CD4-positive, alpha-beta T cell (primary cell): ENCODE data around the gene PPP4R4. TPM values are rescaled to one million over a fixed set of nuclear protein-coding genes. Genes with fewer than 3 reads are reported as not detected.

Experiments used
- ATAC-seq: fragments of 200-7000 bp; cut with Tn5 transposase; one replicate; pipeline ENCODE4 v1.10.0; 2022; ENCODE audit warnings: mild to moderate bottlenecking; ENCODE audit not compliant: poor library complexity
- CTCF ChIA-PET: fragments of 350-600 bp; sonication (Branson Sonifier 250); formaldehyde crosslinking; loops from one replicate; lab custom pipeline; 2021; ENCODE audit warnings: antibody characterized with exemption, inconsistent platforms; lab: Charles Lee
- POLR2A ChIA-PET: fragments of 350-600 bp; sonication (Branson Sonifier 250); formaldehyde crosslinking; loops from one replicate; lab custom pipeline; 2021; ENCODE audit warnings: antibody characterized with exemption, inconsistent platforms; lab: Charles Lee
- DNase-seq, 14 experiments: peaks; one replicate each; pipeline ENCODE4 v3.0.0-alpha.2; 2013 to 2020; ENCODE audit warnings: mixed read lengths in 2 of 14
- H3K27ac ChIP-seq, 2 donors: one replicate each; pipeline versions ENCODE4 v1.5.1 to v1.7.0; 2013; ENCODE audit warnings: low read length in 2 of 2, low read depth in 1 of 2, mild to moderate bottlenecking in 1 of 2
- H3K27me3 ChIP-seq, 2 experiments: 1 replicate in 1 of 2; 2 replicates in 1 of 2; pipeline versions ENCODE4 v1.6.1 to v1.7.0; 2013; ENCODE audit warnings: low read length in 2 of 2, control low read depth in 1 of 2, mild to moderate bottlenecking in 1 of 2, moderate library complexity in 1 of 2; ENCODE audit not compliant: insufficient read depth in 2 of 2, control insufficient read depth in 1 of 2
- H3K36me3 ChIP-seq: one replicate; pipeline ENCODE4 v1.6.1; 2013; ENCODE audit warnings: low read length, control low read depth; ENCODE audit not compliant: insufficient read depth
- H3K4me1 ChIP-seq: one replicate; pipeline ENCODE4 v1.6.1; 2013; ENCODE audit warnings: low read length, control low read depth; ENCODE audit not compliant: insufficient read depth
- H3K4me3 ChIP-seq: one replicate; pipeline ENCODE4 v1.5.1; 2013; ENCODE audit warnings: mild to moderate bottlenecking, low read length, moderate library complexity
- H3K9me3 ChIP-seq, 2 experiments: 1 replicate in 1 of 2; 2 replicates in 1 of 2; pipeline versions ENCODE4 v1.6.1 to v1.7.0; 2013; ENCODE audit warnings: low read length in 2 of 2, mild to moderate bottlenecking in 2 of 2, control low read depth in 1 of 2, moderate library complexity in 1 of 2; ENCODE audit not compliant: control insufficient read depth in 1 of 2, insufficient read depth in 1 of 2
- H3K27ac Mint-ChIP-seq: one replicate; pipeline ENCODE4 v1.8.0; 2020; ENCODE audit warnings: mixed read lengths
- H3K27me3 Mint-ChIP-seq: one replicate; pipeline ENCODE4 v1.8.0; 2021; ENCODE audit warnings: mixed read lengths
- H3K36me3 Mint-ChIP-seq: one replicate; pipeline ENCODE4 v1.8.0; 2021; ENCODE audit warnings: low read depth, mixed read lengths
- H3K4me1 Mint-ChIP-seq: one replicate; pipeline ENCODE4 v1.8.0; 2021; ENCODE audit warnings: low read depth, mixed read lengths
- H3K4me3 Mint-ChIP-seq: one replicate; pipeline ENCODE4 v1.8.0; 2020; ENCODE audit warnings: mild to moderate bottlenecking, mixed read lengths
- H3K9me3 Mint-ChIP-seq: one replicate; pipeline ENCODE4 v1.8.0; 2020; ENCODE audit warnings: mixed read lengths
- intact Hi-C, 2 experiments: fragments of 100-400 bp; cut with DNase I in 1 of 2; cut with micrococcal nuclease in 1 of 2; formaldehyde crosslinking; loops; one replicate each; pipeline versions ENCODE4 v1.15.1 to v1.9.0; 2023 to 2025; cut with DNase I, micrococcal nuclease
- total RNA-seq, 174 experiments: library from RNA in 2 of 174; stranded (reverse) in 2 of 174; gene quantifications; one replicate each; pipeline ENCODE4 v1.2.3 and lab custom pipeline; 2021 to 2026
- TF ChIP-seq, protein P1 (sequence below): fragments of 200-600 bp; IDR thresholded peaks from one replicate; pipeline ENCODE4 v1.8.0; 2022; ENCODE audit warnings: antibody characterized with exemption, mild to moderate bottlenecking

PPP4R4 gene
- total RNA-seq, 2 experiments from 2014 or later = 3.5 to 4.3 TPM

DNA sequence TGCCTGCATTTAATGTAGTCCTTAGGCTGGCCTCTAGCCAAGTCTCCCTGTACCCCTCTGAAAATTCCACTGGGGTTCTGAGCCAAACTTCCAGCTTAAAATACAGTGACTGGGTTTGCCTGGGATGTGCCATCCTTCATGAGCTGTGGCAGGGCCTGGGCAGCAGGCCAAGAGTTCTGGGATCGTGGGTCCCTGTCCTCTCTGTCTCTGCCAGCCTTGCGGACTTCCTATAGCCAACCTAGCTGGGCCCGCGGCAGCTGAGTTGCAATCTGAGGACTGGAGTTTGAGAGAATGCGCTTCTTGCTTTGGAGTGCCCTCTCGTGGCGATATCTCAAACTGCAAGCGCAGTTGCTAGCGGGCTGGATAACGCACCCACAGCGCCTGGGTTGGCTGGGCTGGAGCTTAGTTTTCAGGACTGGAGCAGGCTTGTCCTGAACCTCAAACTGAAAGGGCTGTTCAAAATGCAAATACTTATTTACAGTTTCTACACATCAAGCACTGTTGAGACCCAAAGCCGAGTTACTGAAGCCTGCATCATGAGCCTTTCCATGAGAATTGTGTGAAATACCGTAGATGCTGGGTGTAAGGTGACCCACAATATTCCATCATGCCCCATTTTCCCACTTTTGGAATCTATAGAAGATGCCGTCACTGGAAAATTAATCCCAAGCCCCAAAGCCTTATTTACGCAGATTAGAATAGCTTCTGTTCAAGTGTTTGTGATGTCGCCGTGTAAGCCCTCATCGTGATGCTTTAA lies 37.4 kb upstream of the PPP4R4 start:
- Mint-ChIP-seq H3K4me3 (no peak overlapping the region), H3K9me3 (no peaks in the 10 kb centered on the region), H3K27me3 (peaks cover 10% of the 10 kb centered on the region), H3K4me1 (no peaks in the 10 kb centered on the region), H3K27ac (no peak overlapping the region), H3K36me3 (no peaks in the 10 kb centered on the region)
- Histone ChIP-seq H3K27me3 (peaks cover 0 to 3% of the 10 kb centered on the region in 2 experiments), H3K4me3 (no peak overlapping the region), H3K9me3 (peaks cover 4 to 9% of the 10 kb centered on the region in 2 experiments), H3K27ac (no peak overlapping the region), H3K36me3 (no peaks in the 10 kb centered on the region), H3K4me1 (peaks cover 4% of the 10 kb centered on the region)
- TF ChIP-seq, protein P1, sequence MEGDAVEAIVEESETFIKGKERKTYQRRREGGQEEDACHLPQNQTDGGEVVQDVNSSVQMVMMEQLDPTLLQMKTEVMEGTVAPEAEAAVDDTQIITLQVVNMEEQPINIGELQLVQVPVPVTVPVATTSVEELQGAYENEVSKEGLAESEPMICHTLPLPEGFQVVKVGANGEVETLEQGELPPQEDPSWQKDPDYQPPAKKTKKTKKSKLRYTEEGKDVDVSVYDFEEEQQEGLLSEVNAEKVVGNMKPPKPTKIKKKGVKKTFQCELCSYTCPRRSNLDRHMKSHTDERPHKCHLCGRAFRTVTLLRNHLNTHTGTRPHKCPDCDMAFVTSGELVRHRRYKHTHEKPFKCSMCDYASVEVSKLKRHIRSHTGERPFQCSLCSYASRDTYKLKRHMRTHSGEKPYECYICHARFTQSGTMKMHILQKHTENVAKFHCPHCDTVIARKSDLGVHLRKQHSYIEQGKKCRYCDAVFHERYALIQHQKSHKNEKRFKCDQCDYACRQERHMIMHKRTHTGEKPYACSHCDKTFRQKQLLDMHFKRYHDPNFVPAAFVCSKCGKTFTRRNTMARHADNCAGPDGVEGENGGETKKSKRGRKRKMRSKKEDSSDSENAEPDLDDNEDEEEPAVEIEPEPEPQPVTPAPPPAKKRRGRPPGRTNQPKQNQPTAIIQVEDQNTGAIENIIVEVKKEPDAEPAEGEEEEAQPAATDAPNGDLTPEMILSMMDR = peak; percentile 91
- ATAC-seq = peak; percentile 95
- POLR2A ChIA-PET = interaction anchor here (0.9 to 2.3 kb wide), 9 partner anchors 9 to 110 kb away, joined by 3 to 13 read pairs (median 7); partner anchors contain the start of genes DDX24, IFI27L1 and OTUB2
- CTCF ChIA-PET = interaction anchor here (0.6 to 2.8 kb wide), 24 partner anchors 10 to 197 kb away, joined by 3 to 45 read pairs (median 4); partner anchors contain the start of genes DDX24, IFI27L1 and OTUB2
- peak; percentile 70 to 90 (median 83) for DNase-seq
- intact Hi-C loops = loop anchor here (1.0 to 10.0 kb wide), 6 partner anchors 22 to 418 kb away; no protein-coding TSS in a partner anchor

GRCh38 chr14:94138251-94138650 lies 35.9 kb upstream of the PPP4R4 start:
- H3K4me1 ChIP-seq = peaks cover 4% of the 10 kb centered on the region
- H3K27ac ChIP-seq = no peak overlapping the region
- peaks cover 0 to 3% of the 10 kb centered on the region in 2 experiments for H3K27me3 ChIP-seq
- DNase-seq (no peak), ATAC-seq (no peak)
- no peaks in the 10 kb centered on the region for H3K36me3 ChIP-seq
- Mint-ChIP-seq H3K9me3 (no peaks in the 10 kb centered on the region), H3K4me1 (no peaks in the 10 kb centered on the region), H3K27ac (no peak overlapping the region), H3K36me3 (no peaks in the 10 kb centered on the region), H3K27me3 (peaks cover 10% of the 10 kb centered on the region), H3K4me3 (no peak overlapping the region)
- TF ChIP-seq, protein P1 = no peak
- ChIA-PET CTCF (interaction anchor here (2.0 to 2.8 kb wide), 3 partner anchors 20 to 102 kb away, joined by 9 to 45 read pairs (median 29); no protein-coding TSS in a partner anchor), POLR2A (interaction anchor here (2.3 kb wide), 1 partner anchor 20 kb away, joined by 13 read pairs; no protein-coding TSS in a partner anchor)
- H3K9me3 ChIP-seq = peaks cover 4 to 9% of the 10 kb centered on the region in 2 experiments
- intact Hi-C loops = loop anchor here in 1 of 2 experiments (10.0 kb wide), 1 partner anchor 417 kb away; no protein-coding TSS in a partner anchor
- H3K4me3 ChIP-seq = no peak overlapping the region

GRCh38 chr14:94139006-94139405 lies 35.1 kb upstream of the PPP4R4 start:
- CTCF ChIA-PET = interaction anchor here (2.7 to 2.8 kb wide), 2 partner anchors 42 to 103 kb away, joined by 29 to 45 read pairs; no protein-coding TSS in a partner anchor
- POLR2A ChIA-PET = no interaction called here
- Mint-ChIP-seq H3K4me1 (no peaks in the 10 kb centered on the region), H3K9me3 (no peaks in the 10 kb centered on the region), H3K36me3 (no peaks in the 10 kb centered on the region), H3K27ac (no peak overlapping the region), H3K27me3 (peaks cover 10% of the 10 kb centered on the region), H3K4me3 (no peak overlapping the region)
- Histone ChIP-seq H3K9me3 (peaks cover 4 to 9% of the 10 kb centered on the region in 2 experiments), H3K4me3 (no peak overlapping the region), H3K27me3 (peaks cover 0 to 3% of the 10 kb centered on the region in 2 experiments), H3K36me3 (no peaks in the 10 kb centered on the region), H3K4me1 (peaks cover 4% of the 10 kb centered on the region), H3K27ac (no peak overlapping the region)
- ATAC-seq (no peak), DNase-seq (no peak)
- TF ChIP-seq, protein P1 = no peak
- intact Hi-C loops = loop anchor here in 1 of 2 experiments (10.0 kb wide), 1 partner anchor 416 kb away; no protein-coding TSS in a partner anchor
